SJSA1 (cell line): ENCODE results near the gene ABCG2. TPM values are rescaled to one million over a fixed set of nuclear protein-coding genes. Genes with fewer than 3 reads are reported as not detected.

Source experiments
- DNase-seq, 2 experiments: peaks; one replicate each; pipeline ENCODE4 v3.0.0-alpha.2; 2015 to 2020; ENCODE audit warnings: low spot score in 2 of 2, low read depth in 1 of 2
- H3K27ac ChIP-seq: fragments of 250-450 bp; sonication (Bioruptor Pico); 2 replicates; pipeline ENCODE4 v1.5.1; 2020; ENCODE audit warnings: mild to moderate bottlenecking, moderate library complexity
- H3K27me3 ChIP-seq: fragments of 250-450 bp; sonication (Bioruptor Pico); replicated peaks from 2 replicates; pipeline ENCODE4 v1.5.1; 2020; ENCODE audit warnings: mild to moderate bottlenecking, moderate library complexity
- H3K36me3 ChIP-seq: fragments of 250-450 bp; sonication (Bioruptor Pico); 2 replicates; pipeline ENCODE4 v1.5.1; 2020; ENCODE audit warnings: mild to moderate bottlenecking
- H3K4me1 ChIP-seq: fragments of 250-450 bp; sonication (Bioruptor Pico); replicated peaks from 2 replicates; pipeline ENCODE4 v1.6.1; 2021; ENCODE audit warnings: mild to moderate bottlenecking
- H3K4me3 ChIP-seq: fragments of 250-450 bp; sonication (Bioruptor Pico); 2 replicates; pipeline ENCODE4 v1.5.1; 2020; ENCODE audit warnings: mild to moderate bottlenecking
- H3K9me3 ChIP-seq: fragments of 250-450 bp; sonication (Bioruptor Pico); replicated peaks from 2 replicates; pipeline ENCODE4 v1.5.1; 2020; ENCODE audit warnings: mild to moderate bottlenecking
- total RNA-seq: library from RNA; depleted of rRNA; stranded (reverse); fragments of >200 nt; shearing (Covaris generic); gene quantifications from 2 replicates; pipeline ENCODE4 v1.2.3, GENCODE V29; 2014; rRNA removed

ABCG2 gene
- total RNA-seq, result 11.9 and 14.5 TPM in 2 replicates

- peak within 1 kb of the TSS; percentile 57 for H3K4me3 ChIP-seq
- no peaks in the 10 kb centered on the region for H3K36me3 ChIP-seq
- H3K9me3 ChIP-seq, result no peaks in the 10 kb centered on the region; the same call in 1 of the 2 replicates
- no peaks in the 10 kb centered on the region for H3K27me3 ChIP-seq
- peaks cover 13% of the 10 kb centered on the region for H3K4me1 ChIP-seq
- DNase-seq, result peak; percentile 88 to 89
- H3K27ac ChIP-seq, result peak within 1 kb of the TSS; percentile 69
These were observed at the start of gene ABCG2 for GRCh38 chr4:88158489-88159228. ABCG2 (minus strand) TSS chr4:88158639; CDS start chr4:88139995, 18,644 bp downstream.

- Histone ChIP-seq H3K27me3 (no peaks in the 10 kb centered on the region), H3K36me3 (no peaks in the 10 kb centered on the region), H3K4me1 (no peaks in the 10 kb centered on the region), H3K27ac (no peak overlapping the region), H3K9me3 (no peaks in the 10 kb centered on the region), H3K4me3 (no peak overlapping the region)
- no peak for DNase-seq
These were observed 49.7 kb upstream of the ABCG2 start for GRCh38 chr4:88208156-88208555.

DNA sequence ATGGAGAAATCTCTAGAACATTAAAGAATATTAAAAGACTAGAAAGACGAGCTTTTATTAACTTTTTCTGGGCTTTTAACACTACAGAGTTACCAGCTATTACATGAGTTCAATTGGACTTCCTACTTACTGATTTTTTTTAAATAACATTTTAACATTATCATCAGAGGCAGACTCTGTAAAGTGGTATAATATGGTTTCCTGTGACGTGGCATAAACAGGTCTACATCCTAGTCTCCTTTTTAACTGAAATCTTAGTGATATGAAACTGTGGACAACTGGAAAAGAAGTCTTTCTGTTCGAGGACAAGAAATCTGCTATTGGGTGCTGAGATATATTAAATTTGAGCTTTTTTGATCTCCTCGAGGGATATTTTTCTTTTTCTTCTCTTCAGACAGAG is 48.7 kb upstream of the ABCG2 start:
- no peaks in the 10 kb centered on the region for H3K9me3 ChIP-seq
- H3K27ac ChIP-seq, result no peak overlapping the region
- no peaks in the 10 kb centered on the region for H3K27me3 ChIP-seq
- H3K4me1 ChIP-seq, result no peaks in the 10 kb centered on the region
- no peak for DNase-seq
- H3K36me3 ChIP-seq, result no peaks in the 10 kb centered on the region
- H3K4me3 ChIP-seq, result no peak overlapping the region

DNA sequence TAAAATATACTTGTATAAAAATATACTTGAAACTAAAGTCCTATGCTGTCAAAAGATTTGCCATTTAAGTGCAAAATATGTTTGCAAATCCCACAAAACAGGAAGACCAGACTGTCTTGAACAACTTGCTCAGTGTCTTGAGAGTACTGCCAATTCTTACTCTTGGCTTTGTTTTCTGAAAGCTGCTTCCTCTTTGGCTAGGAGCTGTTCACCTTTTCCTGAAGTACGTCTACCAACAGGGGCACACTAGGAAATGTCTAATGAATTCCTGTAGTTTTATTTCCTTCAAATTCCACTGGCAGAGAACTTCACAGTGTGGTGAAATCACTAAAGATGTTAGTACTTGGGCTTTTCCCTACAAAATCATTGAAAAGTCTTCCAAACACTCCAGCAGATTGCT is 46.4 kb upstream of the ABCG2 start:
- Histone ChIP-seq H3K4me1 (no peaks in the 10 kb centered on the region), H3K4me3 (no peak overlapping the region), H3K36me3 (no peaks in the 10 kb centered on the region), H3K27me3 (no peaks in the 10 kb centered on the region), H3K9me3 (no peaks in the 10 kb centered on the region), H3K27ac (no peak overlapping the region)
- no peak for DNase-seq

DNA sequence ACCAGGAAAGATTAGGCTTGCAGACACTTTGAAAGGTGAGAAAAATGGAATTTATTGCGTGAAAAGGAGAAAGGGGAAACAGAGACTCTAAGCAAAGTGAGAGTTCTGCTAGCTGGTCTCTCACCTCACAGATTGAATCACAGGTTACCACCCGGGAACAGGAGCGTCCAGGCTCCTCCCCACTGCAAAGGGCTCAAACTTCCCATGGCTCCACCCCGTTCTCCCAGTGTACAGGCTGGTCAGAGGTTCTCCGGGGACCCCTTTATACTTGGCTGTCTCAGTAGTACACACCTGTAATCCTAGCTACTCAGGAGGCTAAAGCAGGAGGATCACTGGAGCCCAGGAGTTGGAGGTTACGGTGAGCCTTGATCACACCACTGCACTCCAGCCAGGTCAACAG is 44.0 kb upstream of the ABCG2 start:
- Histone ChIP-seq H3K9me3 (no peaks in the 10 kb centered on the region), H3K4me1 (peaks cover 10% of the 10 kb centered on the region), H3K27ac (no peak overlapping the region), H3K4me3 (no peak overlapping the region), H3K27me3 (no peaks in the 10 kb centered on the region), H3K36me3 (no peaks in the 10 kb centered on the region)
- DNase-seq, result no peak

DNA sequence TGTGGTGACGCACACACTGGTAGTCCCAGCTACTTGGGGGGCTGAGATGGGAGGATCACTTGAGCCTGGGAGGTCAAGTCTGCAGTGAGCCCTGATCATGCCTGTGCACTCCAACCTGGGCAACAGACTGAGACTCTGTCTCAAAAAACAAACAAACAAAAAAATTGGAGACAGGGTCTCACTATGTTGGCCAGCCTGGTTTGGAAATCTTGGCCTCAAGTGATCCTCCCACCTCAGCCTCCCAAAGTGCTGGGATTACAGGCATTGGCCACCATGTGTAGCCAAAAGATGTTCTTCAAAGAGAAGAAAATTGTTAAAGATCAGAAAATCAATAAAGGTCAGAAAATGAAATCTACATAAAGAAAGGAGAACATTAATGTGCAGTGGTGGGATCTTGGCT is 41.7 kb upstream of the ABCG2 start:
- H3K36me3 ChIP-seq, result no peaks in the 10 kb centered on the region
- peaks cover 10% of the 10 kb centered on the region for H3K4me1 ChIP-seq
- H3K27ac ChIP-seq, result no peak overlapping the region
- no peaks in the 10 kb centered on the region for H3K9me3 ChIP-seq
- H3K27me3 ChIP-seq, result no peaks in the 10 kb centered on the region
- DNase-seq, result no peak
- no peak overlapping the region for H3K4me3 ChIP-seq

GRCh38 chr4:88196523-88197185 is 38.2 kb upstream of the ABCG2 start:
- DNase-seq, result no peak
- Histone ChIP-seq H3K4me1 (peaks cover 10% of the 10 kb centered on the region), H3K36me3 (no peaks in the 10 kb centered on the region), H3K27me3 (no peaks in the 10 kb centered on the region), H3K27ac (no peak overlapping the region), H3K4me3 (no peak overlapping the region), H3K9me3 (no peaks in the 10 kb centered on the region)

- H3K4me1 ChIP-seq, result peaks cover 10% of the 10 kb centered on the region
- no peak for DNase-seq
- H3K27ac ChIP-seq, result no peak overlapping the region
- H3K9me3 ChIP-seq, result no peaks in the 10 kb centered on the region
- H3K4me3 ChIP-seq, result no peak overlapping the region
- no peaks in the 10 kb centered on the region for H3K36me3 ChIP-seq
- no peaks in the 10 kb centered on the region for H3K27me3 ChIP-seq
These were observed 37.5 kb upstream of the ABCG2 start for GRCh38 chr4:88196013-88196365.

DNA sequence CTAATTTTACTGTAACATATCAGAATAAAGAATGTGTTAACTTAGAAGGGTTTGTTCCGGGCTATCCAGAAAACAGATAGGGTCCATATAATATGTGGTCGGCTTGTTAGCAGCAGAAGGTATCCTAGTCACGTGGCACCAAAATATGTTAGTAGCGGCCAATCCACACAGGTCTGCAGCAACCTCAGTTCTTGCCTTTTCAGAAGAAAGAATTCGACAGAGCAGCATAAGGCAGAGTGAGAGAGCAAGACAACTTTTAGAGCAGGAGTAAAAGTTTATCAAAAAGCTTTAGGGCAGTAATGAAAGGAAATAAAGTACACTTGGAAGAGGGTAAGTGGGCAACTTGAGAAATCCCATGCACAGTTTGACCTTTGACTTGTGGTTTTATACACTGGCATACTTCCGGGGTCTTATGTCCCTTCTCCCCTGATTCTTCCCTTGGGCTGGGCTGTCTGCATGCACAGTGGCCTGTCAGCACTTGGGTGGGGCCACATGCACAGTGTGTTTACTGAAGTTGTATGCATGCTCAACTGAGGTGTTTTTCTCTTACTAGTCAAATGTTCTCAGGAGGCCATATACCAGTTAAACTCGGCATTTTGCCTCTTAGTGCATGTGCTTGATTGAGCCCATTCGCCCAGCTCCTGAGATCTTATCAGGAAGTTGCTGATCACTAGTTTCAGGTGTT is 37.0 kb upstream of the ABCG2 start:
- no peak for DNase-seq
- no peak overlapping the region for H3K27ac ChIP-seq
- no peaks in the 10 kb centered on the region for H3K27me3 ChIP-seq
- H3K4me3 ChIP-seq, result no peak overlapping the region
- peaks cover 10% of the 10 kb centered on the region for H3K4me1 ChIP-seq
- H3K36me3 ChIP-seq, result no peaks in the 10 kb centered on the region
- H3K9me3 ChIP-seq, result no peaks in the 10 kb centered on the region

DNA sequence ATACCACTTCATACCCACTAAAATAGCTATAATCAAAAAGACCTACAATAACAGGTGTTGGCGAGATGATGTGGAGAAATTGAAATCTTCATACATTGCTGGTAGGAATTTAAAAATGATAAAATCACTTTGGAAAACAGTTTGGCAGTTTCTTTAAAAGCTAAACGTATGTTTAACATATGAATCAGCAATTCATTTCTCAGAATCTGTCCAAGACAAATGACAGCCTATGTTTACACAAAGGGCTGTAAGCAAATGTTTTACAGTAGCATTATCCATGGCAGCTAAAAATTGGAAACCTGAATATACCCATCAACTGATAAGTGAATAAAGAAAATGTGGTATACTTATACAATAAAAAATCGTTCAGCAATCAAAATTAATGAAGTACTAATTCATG is 33.0 kb upstream of the ABCG2 start:
- Histone ChIP-seq H3K9me3 (no peaks in the 10 kb centered on the region), H3K4me1 (peaks cover under 1% of the 10 kb centered on the region), H3K27me3 (no peaks in the 10 kb centered on the region), H3K27ac (no peak overlapping the region), H3K4me3 (no peak overlapping the region), H3K36me3 (no peaks in the 10 kb centered on the region)
- DNase-seq, result no peak

DNA sequence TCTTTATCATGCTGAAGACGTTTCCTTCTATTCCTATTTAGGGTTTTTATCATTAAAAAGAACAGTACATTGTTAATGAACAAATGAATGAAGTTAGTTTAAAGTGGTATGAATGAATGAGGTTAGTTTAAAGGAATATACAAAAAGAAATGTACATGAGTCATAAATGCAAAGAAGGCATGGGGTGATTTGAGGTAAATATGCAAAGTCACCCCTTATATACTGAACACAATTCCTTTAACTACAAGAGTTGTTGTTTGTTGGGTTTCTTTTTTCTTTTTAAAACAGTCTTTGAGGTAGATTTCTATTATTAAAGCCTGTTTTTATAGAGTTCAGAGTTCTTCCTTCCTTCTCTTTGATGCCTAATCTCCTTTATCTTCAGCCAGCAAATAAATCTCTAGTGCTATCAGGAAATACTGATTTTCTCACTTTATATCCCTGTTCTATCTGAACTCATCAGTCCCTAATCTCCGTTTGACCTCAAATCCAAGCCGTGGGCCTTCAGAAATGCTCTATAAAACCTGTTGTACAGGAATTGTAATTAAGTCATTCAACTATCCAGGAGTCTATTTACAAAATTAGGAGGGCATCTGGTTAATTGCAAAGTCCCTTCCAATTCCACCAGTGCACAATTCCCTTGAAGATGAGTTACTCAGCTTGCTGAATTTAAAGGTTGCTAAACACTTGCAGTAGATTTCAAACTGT is 31.6 kb upstream of the ABCG2 start:
- H3K4me3 ChIP-seq, result no peak overlapping the region
- H3K4me1 ChIP-seq, result peaks cover 10% of the 10 kb centered on the region
- no peak for DNase-seq
- H3K9me3 ChIP-seq, result no peaks in the 10 kb centered on the region
- no peaks in the 10 kb centered on the region for H3K36me3 ChIP-seq
- no peaks in the 10 kb centered on the region for H3K27me3 ChIP-seq
- no peak overlapping the region for H3K27ac ChIP-seq

DNA sequence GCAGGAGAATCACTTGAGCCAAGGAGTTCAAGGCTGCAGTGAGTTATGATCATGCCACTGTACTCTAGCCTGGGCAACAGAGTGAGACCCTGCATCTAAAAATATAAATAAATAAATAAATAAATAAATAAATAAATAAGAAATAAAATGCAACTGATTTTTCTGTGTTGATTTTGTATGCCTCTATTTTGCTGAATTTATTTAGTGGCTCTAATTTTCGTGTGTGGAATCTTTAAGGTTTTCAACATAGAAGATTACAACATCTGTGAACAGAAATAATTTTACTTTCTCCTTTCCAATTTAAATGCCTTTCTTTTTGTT is 30.9 kb upstream of the ABCG2 start:
- peaks cover 10% of the 10 kb centered on the region for H3K4me1 ChIP-seq
- no peaks in the 10 kb centered on the region for H3K27me3 ChIP-seq
- H3K27ac ChIP-seq, result no peak overlapping the region
- H3K36me3 ChIP-seq, result no peaks in the 10 kb centered on the region
- 0 out of 2 replicates have a peak, but pooled peaks cover 2% of the 10 kb centered on the region for H3K9me3 ChIP-seq
- DNase-seq, result no peak
- no peak overlapping the region for H3K4me3 ChIP-seq

DNA sequence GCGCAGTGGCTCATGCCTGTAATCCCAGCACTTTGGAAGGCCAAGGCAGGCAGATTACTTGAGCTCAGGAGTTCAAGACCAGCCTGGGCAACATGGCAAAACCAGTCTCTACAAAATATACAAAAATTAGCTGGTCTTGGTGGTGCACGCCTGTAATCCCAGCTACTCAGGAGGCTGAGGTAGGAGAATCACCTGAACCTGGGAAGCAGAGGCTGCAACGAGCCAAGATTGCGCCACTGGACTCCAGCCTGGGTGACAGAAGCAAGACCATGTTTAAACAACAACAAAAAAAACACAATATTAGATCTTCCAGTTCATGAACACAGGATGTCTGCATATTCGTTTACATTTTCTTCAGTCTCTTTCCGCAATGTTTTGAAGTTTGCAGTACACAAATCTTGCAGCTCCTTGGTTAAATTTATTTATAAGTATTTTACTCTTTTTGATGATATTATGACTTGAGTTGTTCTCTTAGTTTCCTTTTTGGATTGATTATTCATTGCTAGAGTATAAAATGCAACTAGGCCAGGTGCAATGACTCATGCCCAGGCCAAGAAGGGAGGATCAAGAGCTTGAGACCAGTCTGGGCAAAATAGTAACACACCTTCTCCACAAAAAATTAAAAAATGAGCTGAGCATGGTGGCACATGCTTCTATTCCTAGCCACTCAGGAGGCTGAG is 30.4 kb upstream of the ABCG2 start:
- DNase-seq, result no peak

More for the DNA sequence above, 30.4 kb upstream of the ABCG2 start:
- Histone ChIP-seq H3K36me3 (no peaks in the 10 kb centered on the region), H3K4me3 (no peak overlapping the region), H3K27ac (no peak overlapping the region), H3K27me3 (no peaks in the 10 kb centered on the region), H3K9me3 (0 out of 2 replicates have a peak, but pooled peaks cover 2% of the 10 kb centered on the region), H3K4me1 (peaks cover 10% of the 10 kb centered on the region)
